NCI-H82 (cell line): ENCODE measurements around the gene HSDL1.
"Not testable (repeated sequence)": the region's sequence is repeated elsewhere in the genome, so short reads cannot be mapped to it uniquely, and the experiment has no call there.

Source experiments
- DNase-seq: peaks from one replicate; lab custom pipeline; 2025; lab: John Stamatoyannopoulos, UW

The HSDL1 gene

DNA sequence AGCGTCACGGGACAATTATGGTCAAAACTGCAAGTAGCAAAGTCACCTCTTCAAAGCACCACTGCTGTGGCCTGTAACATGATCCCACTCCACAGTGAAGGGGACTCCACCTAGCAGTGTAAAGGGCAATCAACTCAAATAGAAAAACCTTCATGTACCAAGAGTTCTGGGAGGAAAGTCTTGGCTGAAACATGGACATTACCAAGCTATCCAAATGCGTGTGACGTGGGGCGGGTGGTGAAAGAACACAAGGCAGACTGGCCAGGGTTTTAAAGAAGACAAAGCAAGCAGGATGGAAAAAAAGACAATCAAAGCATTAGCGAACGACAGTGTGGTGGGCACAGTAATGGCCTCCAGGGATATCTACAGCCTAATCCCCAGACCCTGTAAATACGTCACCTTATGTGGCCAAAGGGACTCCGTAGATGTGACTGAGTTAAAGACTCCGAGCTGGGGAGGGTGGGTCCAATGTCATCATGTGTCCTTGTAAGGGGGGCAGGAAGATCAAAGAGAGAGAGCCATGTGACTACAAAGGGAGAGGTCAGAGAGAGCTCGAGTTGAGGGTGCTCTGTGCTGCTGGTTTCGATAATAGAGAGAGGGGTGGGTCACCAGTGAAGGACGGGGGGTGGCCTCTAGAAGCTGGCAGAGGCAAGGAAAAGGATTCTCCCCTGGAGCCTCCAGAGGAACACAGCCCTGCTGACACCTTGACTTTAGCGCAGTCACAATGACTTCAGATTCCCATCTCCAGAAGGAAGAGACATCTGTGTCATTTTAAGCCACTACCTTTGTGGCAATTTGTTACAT lies 6.0 kb downstream of the HSDL1 start:
- DNase-seq: peak; percentile 72

DNA sequence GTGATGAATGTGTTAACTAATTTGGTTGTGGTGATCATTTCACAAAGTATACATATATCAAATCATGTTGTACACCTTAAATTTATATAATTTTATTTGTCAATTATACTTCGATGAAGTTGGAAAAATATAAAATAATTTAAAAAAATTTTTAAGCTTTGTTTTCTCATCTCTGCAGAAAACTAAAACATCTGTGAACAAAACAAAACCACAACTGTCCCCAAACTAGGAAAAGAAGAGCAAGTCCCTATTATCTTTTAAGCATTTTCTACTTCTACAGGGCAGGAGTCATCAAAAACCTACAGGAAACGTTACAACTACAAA lies 6.5 kb downstream of the HSDL1 start:
- no peak for DNase-seq

DNA sequence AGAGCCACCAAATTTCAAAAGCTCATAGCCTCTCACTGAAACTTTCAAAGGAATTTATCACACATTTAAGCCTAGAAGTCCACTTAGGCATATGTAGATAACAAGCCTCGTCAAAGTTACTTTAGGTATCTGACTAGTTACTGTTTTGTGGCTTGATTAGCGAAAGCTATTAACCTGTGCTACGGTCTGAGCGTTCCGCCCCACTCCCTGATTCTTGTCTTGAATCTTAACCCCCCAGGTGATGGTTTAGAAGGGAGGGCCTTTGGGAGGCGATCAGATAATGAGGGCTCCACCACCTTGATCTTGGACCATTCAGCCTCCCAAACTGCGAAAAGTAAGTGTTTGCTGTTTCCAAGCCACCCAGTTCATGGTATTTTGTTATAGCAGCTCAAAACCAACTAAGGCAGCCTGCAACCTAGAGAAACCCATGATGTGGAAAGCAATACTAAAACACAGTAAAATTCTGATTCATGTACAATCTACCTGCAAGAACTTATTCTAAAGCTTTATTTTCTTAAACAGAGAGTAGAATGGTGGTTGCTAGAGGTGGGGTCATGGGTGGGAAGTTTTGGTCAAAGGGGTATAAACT lies 7.1 kb downstream of the HSDL1 start:
- DNase-seq: no peak

DNA sequence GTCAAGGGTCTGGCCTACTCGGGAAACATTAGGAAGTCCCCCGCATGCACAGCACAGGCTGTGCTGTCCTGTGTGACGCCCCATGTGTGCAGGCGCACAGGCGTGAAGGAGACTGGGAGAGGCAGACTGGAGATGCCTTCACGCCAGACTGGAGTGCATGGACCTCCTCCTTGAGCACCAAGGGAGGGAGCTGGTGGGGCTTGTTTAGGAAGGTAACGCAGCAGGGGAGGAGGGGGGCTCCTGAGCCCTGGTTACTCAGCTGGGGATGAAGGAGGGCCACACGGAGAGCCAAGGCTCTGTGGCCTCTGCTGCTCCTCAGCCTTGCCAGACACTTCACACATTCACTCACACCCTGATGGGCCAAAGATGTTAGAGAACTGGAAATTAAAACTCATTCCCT lies 7.7 kb downstream of the HSDL1 start:
- DNase-seq: no peak

DNA sequence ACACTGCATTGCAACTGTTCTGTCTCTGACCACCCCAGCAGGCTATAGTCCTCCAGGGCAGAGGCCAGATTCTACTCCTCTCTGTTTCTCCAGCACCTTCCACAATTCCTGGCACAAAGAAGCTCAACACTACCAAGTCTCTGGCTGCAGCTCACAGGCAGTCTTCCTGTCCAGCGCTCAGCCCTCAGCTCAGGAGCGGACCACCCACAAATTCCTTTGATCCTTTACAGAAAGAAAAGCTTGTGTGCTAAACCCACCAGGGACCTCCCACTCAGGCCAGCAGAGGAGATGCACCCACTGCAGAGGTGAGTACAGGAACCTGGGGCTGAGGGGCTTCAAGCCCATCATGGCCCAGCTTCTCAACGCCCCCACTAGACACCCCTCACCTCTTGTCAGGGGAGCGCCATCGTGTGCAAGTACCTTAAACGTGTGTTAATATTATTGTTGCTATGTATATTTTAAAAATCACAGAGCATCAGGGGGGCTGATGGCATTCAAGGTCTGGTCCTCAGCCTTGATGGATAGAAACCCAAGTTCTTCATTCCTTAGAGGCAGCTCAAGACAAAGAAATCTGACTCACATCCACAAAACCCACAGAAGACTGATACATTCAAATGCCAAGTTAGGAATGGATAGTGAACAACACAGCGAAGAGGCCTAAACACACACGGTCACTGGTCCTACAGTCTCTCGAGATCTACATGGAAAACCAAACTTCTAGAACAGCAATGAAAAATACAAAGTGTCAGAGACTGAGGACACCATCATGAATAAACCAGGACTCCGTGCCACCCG lies 8.4 kb downstream of the HSDL1 start:
- no peak for DNase-seq

DNA sequence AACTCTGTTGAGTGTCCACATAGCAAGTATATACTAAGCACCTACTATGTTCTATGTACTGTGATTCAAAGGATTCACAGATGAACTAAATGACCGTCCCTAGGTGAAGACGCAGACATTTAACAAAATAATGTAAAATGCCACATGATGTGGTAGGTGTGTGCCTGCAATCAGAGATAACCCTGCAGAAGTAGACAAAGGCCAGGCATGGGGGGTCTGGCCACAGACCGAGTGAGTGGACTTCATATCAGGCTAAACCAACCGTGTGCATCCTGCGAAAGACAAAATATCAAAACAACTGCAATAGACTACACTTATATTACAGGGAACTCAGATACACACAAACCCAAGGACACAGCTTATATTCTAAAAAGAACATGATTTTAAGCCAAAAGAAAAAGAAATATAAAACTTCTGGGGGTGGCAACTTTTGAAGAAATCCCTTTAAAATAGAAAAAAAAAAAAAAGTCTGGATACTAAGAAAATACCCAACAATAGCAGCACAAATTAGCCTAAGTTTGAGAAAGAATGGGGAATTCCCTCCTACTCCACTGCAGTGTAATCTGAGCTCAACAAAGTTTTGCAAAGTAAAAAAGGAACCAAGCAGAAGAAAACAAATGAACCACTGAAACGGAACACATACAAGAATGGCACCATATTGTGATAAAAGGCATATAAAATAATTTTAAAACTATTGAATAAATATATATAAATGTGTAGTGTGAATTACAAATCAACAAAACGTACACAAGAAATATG lies 12.3 kb downstream of the HSDL1 start:
- DNase-seq: no peak

DNA sequence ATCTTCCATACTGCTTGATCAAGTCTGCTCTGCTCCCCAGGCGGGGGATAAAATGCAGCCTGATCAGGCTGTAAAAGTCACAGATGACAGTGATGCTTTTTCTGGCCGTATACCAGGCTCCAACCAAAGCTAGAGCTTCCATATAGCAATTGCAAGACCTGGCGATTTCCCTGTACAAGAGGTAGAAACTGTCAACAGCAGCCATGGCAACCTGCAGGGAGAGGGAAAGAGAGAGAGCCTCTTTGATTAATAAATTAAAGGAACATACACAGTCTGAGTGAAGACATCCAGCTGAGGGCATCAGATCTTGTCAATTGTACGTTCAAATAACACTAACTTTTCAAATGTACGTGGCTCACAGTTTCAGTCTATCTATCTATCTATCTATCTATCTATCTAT lies 13.9 kb downstream of the HSDL1 start:
- DNase-seq: no peak

DNA sequence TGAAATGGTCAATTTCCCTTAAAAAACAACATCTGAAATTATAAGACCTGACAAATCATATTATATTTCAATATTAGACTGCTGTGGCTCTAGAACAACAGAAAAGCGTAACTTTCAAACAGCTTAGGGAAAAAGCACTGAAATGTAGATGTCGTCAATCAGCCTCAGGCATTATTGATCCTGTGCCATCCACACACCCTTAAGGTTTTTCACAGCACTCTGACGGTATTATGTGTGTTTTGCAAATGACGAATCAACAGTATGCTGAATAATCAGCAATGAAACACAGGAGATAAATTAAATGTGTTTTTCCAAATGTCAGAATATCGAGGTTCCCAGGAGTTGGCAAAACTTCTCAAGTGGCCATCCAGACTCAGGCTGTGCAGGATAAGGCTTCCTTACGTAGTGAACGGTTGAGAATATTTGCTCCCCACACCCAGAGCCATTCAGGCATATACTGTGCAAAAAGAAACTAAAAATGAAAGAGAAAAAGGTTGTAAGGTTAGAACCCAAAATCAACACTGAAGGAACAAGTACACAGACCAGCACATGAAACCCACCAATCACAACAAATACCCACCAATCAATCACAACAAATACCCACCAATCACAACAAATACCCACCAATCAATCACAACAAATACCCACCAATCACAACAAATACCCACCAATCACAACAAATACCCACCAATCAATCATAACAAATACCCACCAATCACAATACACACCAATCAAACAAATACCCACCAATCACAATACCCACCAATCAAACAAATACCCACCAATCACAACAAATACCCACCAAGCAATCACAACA lies 20.5 kb downstream of the HSDL1 start:
- no peak for DNase-seq

DNA sequence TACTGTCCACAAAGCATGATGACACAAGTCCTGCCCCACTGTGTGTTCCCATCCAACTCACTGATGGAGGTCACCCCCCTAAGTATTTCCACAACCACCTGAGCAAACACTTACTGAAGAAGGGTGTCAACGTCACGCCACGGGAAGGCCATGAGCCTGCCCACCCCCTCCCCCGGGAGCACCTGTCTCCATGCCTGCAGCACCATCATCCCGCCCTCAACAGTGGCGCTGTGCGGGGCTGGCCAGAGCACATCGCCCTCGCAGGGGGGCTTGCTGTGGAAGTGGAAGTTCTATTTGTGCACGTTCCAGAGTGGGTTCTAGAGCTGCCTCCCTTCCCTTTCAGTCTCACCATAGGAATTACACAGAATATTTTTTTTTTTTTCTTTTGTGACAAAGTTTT lies 24.0 kb downstream of the HSDL1 start:
- DNase-seq: no peak

DNA sequence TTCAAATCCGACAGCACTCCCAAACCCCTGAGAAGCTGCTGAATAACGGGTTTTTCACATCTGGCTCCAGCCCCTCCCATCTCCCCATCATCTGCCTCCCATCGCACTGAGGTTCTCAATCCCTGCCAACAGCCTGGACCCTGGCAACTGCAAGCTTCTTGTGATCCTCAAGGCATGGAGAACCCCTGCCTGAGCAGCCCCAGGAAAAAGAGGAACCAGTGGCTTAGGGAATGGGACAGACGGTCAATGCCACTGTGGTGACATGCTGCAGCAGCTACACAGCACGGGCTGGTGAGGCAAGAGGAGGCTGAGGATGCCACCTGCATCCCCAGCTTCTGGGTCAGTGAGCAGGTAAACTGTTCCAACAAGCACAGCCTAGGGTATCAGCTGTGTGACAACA lies 25.0 kb downstream of the HSDL1 start:
- no peak for DNase-seq

DNA sequence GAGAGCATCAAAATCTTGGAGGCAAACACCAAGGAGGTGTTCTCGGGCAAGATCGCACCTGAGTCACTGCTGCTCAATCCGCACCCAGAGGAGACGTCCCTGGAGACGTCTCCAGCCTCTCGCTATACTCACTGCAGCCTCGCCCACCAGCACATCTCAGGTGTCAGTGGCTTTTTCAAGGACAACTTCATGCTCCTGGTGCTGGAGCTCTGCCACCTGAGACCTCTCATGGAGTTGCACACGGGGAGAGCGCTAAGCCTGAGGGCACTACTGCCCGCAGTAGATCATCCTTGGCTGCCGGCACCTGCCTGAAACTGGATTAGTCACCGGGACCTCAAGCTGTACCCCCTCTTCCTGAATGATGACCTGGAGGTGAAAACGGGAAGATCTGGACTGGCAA lies 25.6 kb downstream of the HSDL1 start:
- DNase-seq: no peak

DNA sequence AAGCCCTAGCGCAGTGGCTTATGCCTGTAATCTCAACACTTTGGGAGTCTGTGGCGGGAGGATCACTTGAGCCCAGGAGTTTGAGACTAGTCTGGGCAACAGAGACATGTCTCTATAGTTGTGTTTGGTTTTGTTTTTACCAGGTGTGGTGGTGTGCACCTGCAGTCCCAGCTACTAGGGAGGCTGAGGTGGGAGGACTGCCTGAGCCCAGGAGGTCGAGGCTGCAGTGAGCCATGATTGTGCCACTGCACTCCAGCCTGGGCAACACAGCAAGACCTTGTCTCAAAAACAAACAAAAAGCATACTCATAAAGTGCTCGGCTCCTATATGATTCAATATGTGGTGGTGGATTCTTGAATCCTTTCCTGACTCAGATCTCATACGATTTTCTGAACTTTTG lies 26.7 kb downstream of the HSDL1 start:
- DNase-seq: peak; percentile 49

DNA sequence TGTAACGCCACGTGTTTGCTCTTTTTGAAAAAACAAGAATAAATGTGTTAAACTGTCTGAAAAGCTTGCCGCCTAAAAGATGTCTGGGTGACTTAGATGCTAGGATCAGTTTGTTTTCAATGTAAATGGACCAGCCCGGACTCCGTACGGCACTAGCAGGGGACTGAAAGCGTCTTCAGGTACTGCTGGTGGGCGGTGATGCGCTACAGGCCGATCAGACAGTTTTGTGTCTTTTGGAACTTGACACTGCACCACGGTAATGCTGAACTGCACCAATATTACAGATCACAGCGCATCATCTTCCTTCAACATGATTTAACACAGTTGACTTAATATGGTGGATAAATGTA lies 27.5 kb downstream of the HSDL1 start:
- peak; percentile 46 for DNase-seq

DNA sequence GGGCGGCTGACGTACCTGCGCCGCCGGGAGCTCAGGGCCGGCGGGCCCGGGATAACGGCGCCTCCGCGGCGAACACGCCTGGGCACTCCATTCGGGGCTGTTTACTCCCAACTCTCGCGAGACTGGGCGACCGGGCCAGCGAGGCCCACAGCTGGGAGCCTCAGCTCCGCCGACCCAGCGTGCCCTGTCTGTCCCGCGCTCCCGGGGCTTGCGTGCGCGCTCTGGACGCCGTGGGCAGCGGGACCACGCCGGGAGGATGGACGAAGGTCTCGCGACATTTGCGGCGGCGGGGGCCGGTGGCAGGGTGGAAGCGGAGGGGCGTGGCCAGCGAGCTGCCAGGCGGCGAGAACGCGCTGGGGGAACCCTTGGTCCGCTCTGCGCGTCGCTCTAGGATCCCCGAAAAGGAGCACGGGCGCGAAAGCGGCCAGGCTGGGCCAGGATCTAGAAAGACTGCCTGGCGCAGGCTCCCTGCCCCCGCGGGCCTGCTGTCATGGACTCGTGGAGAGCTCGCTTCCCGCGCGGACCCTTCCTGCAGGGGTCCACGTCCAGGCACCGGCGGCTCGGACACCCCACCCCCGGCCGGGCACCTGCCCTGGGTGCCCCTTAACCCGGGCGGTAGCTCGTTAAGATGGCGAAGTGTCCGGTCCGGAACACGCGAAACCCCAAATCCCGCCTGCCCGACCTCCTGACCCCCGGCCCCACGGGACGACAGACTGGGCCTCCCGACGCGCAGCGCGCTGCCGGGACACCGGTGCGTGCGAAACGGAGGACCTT lies 28.1 kb downstream of the HSDL1 start, which contains the start of gene MBTPS1:
TSS of gene MBTPS1 (minus strand) at position 223 of the 774 bp plus-strand sequence. CDS start 15,159 bp downstream, outside the sequence.
- DNase-seq: peak; percentile 97

DNA sequence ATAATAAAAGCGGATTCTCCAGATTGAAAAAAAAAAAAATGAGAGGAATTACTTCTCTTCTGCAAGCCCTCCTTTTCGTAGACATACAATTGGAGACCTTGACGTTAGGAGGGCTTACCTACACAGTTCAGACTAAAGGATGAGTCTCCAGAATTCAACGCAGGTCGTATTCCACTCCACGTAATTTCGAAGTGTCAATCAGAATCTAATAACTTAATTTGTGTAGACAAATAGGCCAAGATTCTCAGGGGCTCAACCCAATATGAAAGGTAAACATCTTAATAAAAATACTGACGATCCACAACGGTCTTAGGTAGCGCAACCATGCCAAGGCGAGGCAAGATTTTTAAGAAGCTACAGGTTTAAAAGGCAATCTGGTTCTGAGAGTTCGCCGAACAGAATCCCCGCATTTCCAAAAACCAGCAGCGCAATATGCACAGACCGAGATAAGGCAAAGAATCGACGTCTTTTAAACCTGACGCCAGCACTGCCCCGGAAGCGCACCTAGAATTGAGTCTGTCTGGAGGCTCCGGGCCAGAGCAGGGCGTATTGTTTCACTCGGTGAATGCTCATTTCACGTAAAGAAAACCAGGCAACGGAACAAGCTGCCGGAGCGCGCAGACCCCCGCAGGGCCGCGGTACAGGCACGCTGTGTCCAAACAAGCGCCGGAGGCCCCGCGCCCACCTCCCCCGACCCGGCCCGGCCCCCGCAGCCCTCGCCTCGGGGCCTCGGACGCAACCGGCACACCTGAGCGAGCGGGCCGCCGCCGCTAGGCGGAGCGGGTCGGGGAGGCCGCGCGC lies 28.9 kb downstream of the HSDL1 start:
- peak; percentile 59 for DNase-seq

DNA sequence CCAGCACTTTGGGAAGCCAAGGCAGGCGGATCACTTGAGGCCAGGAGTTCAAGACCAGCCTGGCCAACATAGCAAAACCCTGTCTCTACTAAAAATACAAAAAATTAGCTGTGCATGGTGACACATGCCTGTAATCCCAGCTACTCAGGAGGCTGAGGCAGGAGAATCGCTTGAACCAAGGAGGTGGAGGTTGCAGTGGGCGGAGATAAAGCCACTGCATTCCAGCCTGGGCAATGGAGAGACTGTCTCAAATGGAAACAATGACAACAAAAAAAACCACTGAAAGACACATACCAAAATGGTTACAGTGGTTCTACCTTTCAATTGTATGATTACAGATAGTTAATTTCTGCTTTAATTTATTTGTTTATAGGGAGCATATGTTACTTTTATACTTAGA lies 33.0 kb downstream of the HSDL1 start:
- not testable (repeated sequence) for DNase-seq

DNA sequence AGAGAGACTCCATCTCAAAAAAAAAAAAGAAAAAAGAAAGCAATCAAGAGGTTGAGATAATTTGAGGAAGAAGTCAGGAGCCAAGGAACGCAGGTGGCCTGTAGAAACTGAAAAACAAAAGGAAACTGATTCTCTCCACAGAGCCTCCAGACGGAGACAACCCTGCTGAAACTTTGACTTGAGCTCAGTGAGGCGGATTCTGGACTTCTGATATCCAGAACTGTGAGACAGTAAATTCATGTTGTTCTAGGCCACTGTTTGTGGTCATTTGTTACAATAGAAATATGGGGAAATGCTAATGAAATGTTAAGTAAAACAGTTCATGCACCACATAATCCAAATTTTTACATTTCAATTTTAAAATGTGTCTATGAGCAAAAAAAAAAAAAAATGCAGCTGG lies 33.5 kb downstream of the HSDL1 start:
- no peak for DNase-seq

DNA sequence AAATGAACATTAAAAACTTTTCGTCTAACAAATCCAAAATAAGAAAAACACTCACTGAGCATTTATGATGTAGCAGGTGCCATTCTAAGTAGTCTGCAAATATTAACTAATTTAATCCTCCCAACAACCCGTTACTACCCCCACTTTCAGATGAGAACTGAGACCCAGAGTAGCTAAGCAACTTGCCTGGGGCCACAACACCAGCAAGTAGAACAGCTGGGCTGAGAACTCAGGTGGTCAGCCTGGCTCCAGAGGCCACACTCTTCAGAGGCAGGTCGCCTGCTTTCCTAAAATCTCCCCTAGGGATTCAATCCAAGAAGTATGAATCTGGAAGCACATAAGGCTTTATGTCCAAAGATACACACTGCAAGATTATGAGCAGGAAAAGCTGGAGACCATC lies 34.5 kb downstream of the HSDL1 start:
- no peak for DNase-seq

DNA sequence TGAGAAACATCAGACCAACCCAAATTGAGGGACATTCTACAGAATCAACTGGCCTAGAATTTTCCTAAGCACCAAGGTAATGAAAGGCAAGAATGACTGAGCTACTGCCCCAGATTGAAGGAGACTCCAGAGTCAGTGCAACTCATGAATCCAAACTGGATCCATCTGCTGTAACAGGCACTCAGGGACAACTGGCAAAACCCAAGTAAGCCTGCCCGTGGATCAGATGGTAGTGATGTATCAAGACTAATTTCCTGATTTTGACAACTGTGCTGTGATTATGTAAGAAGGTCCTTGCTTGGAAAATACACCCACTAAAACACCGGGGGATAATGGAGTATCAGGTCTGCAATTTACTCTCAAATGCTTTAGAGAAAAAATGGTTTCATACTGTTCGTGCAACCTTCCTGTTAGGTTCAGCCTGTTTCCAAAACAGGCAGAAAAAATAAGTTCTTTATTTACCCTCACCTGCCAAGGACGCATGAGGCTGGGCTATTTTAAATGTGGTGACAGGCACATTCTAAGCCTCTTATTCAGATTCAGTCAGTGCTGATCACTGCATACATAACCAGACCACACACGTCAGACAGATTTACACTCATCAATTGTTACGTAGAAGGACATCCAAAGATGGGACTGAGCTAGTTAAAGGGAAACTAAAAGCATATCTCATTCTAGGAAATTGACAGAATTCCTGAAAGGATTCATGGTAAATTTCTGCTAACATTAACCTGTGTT lies 35.2 kb downstream of the HSDL1 start:
- no peak for DNase-seq
